ENCODE results near the gene ICAM4. TPM values are rescaled to one million over a fixed set of nuclear protein-coding genes. Genes with fewer than 3 reads are reported as not detected.

ICAM4 gene
- polyA plus RNA-seq, 1 of the 3 experiments (the other 2 are of a cell fraction) = 0.05 TPM

DNA sequence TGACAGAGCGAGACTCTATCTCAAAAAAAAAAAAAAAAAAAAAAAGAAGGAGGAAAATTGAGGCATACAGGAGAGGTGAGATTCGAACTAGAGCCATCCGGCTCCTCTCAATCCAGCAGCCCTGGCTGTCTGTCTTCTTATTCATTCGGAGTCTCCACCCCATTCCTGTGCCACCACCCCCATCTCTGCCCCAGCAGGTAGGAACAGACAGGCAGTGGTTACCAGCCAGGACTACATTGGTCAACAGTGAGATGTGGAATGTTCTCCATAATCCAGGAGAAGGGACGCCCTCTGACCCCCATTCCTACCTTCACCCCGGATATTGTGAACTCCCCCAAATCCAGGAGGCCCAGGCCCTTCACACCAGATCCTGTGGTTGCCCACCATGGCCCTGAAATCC is 49.1 kb upstream of the ICAM4 start:
- WGBS (ENCODE audit: low lambda C conversion rate) = 91% methylated on average over 4 of the region's 6 CpGs
- Histone ChIP-seq H3K27ac (ENCODE audit: low read depth in 2 of 2, low read length in 1 of 2) (no peak overlapping the region), H3K9ac (no peak overlapping the region), H3K4me3 (ENCODE audit: low read depth in 2 of 2, low read length in 1 of 2) (no peak overlapping the region), H3K27me3 (ENCODE audit: insufficient read depth) (no peaks in the 10 kb centered on the region), H3K79me2 (ENCODE audit: insufficient read depth) (no peaks in the 10 kb centered on the region), H3K4me2 (no peak overlapping the region), H2AFZ (ENCODE audit: low read depth) (no peak overlapping the region), H3K36me3 (replicated peaks in 1 of 2; ENCODE audit: control insufficient read depth in 1 of 2, insufficient read depth in 2 of 2, low read length in 1 of 2) (no peaks in the 10 kb centered on the region), H3F3A (replicated peaks; ENCODE audit: insufficient read depth) (no peaks in the 10 kb centered on the region), H3K9me3 (no peaks in the 10 kb centered on the region), H3K9me2 (no peaks in the 10 kb centered on the region), H4K20me1 (ENCODE audit: insufficient read depth) (no peaks in the 10 kb centered on the region), H3K4me1 (ENCODE audit: control insufficient read depth in 1 of 2, insufficient read depth in 2 of 2, low read depth in 1 of 2, low read length in 1 of 2) (peaks cover 0 to 6% of the 10 kb centered on the region in 2 experiments; a peak in 1 of 4 replicates)
- CTCF ChIA-PET = interaction anchor here (0.6 kb wide), 1 partner anchor 698 kb away, joined by 3 read pairs; no protein-coding TSS in a partner anchor
- POLR2A ChIA-PET = interaction anchor here (1.2 kb wide), 1 partner anchor 11 kb away, joined by 4 read pairs; no protein-coding TSS in a partner anchor
- TF ChIP-seq, protein P1, sequence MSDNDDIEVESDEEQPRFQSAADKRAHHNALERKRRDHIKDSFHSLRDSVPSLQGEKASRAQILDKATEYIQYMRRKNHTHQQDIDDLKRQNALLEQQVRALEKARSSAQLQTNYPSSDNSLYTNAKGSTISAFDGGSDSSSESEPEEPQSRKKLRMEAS (IDR thresholded peaks at IDR 0.05; ENCODE audit: low read depth) = no peak
- TF ChIP-seq, protein P2, sequence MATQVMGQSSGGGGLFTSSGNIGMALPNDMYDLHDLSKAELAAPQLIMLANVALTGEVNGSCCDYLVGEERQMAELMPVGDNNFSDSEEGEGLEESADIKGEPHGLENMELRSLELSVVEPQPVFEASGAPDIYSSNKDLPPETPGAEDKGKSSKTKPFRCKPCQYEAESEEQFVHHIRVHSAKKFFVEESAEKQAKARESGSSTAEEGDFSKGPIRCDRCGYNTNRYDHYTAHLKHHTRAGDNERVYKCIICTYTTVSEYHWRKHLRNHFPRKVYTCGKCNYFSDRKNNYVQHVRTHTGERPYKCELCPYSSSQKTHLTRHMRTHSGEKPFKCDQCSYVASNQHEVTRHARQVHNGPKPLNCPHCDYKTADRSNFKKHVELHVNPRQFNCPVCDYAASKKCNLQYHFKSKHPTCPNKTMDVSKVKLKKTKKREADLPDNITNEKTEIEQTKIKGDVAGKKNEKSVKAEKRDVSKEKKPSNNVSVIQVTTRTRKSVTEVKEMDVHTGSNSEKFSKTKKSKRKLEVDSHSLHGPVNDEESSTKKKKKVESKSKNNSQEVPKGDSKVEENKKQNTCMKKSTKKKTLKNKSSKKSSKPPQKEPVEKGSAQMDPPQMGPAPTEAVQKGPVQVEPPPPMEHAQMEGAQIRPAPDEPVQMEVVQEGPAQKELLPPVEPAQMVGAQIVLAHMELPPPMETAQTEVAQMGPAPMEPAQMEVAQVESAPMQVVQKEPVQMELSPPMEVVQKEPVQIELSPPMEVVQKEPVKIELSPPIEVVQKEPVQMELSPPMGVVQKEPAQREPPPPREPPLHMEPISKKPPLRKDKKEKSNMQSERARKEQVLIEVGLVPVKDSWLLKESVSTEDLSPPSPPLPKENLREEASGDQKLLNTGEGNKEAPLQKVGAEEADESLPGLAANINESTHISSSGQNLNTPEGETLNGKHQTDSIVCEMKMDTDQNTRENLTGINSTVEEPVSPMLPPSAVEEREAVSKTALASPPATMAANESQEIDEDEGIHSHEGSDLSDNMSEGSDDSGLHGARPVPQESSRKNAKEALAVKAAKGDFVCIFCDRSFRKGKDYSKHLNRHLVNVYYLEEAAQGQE (IDR thresholded peaks at IDR 0.05; ENCODE audit: low read depth, low read length) = no peak
- no peak for TF ChIP-seq YY1 (IDR thresholded peaks at IDR 0.05; ENCODE audit: low read depth)
- TF ChIP-seq, protein P3, sequence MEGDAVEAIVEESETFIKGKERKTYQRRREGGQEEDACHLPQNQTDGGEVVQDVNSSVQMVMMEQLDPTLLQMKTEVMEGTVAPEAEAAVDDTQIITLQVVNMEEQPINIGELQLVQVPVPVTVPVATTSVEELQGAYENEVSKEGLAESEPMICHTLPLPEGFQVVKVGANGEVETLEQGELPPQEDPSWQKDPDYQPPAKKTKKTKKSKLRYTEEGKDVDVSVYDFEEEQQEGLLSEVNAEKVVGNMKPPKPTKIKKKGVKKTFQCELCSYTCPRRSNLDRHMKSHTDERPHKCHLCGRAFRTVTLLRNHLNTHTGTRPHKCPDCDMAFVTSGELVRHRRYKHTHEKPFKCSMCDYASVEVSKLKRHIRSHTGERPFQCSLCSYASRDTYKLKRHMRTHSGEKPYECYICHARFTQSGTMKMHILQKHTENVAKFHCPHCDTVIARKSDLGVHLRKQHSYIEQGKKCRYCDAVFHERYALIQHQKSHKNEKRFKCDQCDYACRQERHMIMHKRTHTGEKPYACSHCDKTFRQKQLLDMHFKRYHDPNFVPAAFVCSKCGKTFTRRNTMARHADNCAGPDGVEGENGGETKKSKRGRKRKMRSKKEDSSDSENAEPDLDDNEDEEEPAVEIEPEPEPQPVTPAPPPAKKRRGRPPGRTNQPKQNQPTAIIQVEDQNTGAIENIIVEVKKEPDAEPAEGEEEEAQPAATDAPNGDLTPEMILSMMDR (IDR thresholded peaks at IDR 0.05) = no peak
- TF ChIP-seq FOSL2 (IDR thresholded peaks at IDR 0.05; ENCODE audit: borderline replicate concordance, low read depth) = no peak
- TF ChIP-seq EZH2phosphoT487 (IDR thresholded peaks at IDR 0.05; ENCODE audit: borderline replicate concordance, low read depth) = no peak
- TF ChIP-seq EP300 (IDR thresholded peaks at IDR 0.05; ENCODE audit: borderline replicate concordance in 1 of 2, low read depth in 1 of 2, low read length in 1 of 2) = no peak
- no peak for TF ChIP-seq TAF1 (IDR thresholded peaks at IDR 0.05; ENCODE audit: borderline replicate concordance, low read depth, low read length)
- TF ChIP-seq RAD21 (IDR thresholded peaks at IDR 0.05; ENCODE audit: low read length) = no peak
- TF ChIP-seq RFX5 (IDR thresholded peaks at IDR 0.05; ENCODE audit: low read length) = no peak
- no peak for TF ChIP-seq GABPA (IDR thresholded peaks at IDR 0.05; ENCODE audit: low read depth)
- TF ChIP-seq MXI1 (IDR thresholded peaks at IDR 0.05; ENCODE audit: low read depth, low read length) = no peak
- no peak for TF ChIP-seq SMC3 (IDR thresholded peaks at IDR 0.05; ENCODE audit: low read depth, low read length)
- no peak for TF ChIP-seq NFIC (IDR thresholded peaks at IDR 0.05; ENCODE audit: borderline replicate concordance)
- TF ChIP-seq CHD2 (IDR thresholded peaks at IDR 0.05; ENCODE audit: low read length, partially characterized antibody) = no peak
- TF ChIP-seq MEF2A (IDR thresholded peaks at IDR 0.05; ENCODE audit: borderline replicate concordance, low read depth) = no peak
- no peak for TF ChIP-seq NRF1 (IDR thresholded peaks at IDR 0.05; ENCODE audit: low read depth, low read length)
- TF ChIP-seq FOXJ3 (CRISPR knock-in tag; IDR thresholded peaks at IDR 0.05) = no peak
- DNase-seq = no peak
